NCI-H82 treated with DMSO at 0.1 percent for 48 hours (cell line): Measurements from ENCODE around the gene NFIA.

ENCODE experiments used
- DNase-seq: peaks from one replicate; lab custom pipeline; 2025; ENCODE audit not compliant: unreplicated experiment; lab: John Stamatoyannopoulos, UW

Gene NFIA

GRCh38 chr1:61083013-61083806, 849 bp downstream of the NFIA start:
- DNase-seq: no peak

GRCh38 chr1:61083807-61084440, 1.6 kb downstream of the NFIA start:
- DNase-seq: no peak

- DNase-seq: no peak
Measured at GRCh38 chr1:61084491-61085031, 2.2 kb downstream of the NFIA start.

GRCh38 chr1:61085206-61085982, 3.0 kb downstream of the NFIA start:
- no peak for DNase-seq

GRCh38 chr1:61085983-61086644, 3.8 kb downstream of the NFIA start:
- no peak for DNase-seq

- no peak for DNase-seq
Measured at GRCh38 chr1:61087571-61087970, 5.2 kb downstream of the NFIA start.

GRCh38 chr1:61088163-61088974, 6.0 kb downstream of the NFIA start:
- DNase-seq: no peak

- no peak for DNase-seq
Measured at GRCh38 chr1:61089338-61089737, 7.0 kb downstream of the NFIA start.

- no peak for DNase-seq
Measured at GRCh38 chr1:61089741-61090140, 7.4 kb downstream of the NFIA start.

- no peak for DNase-seq
Measured at GRCh38 chr1:61090546-61091202, 8.3 kb downstream of the NFIA start.

- no peak for DNase-seq
Measured at GRCh38 chr1:61091455-61091854, 9.1 kb downstream of the NFIA start.

GRCh38 chr1:61092642-61093041, 10.3 kb downstream of the NFIA start:
- DNase-seq: peak; percentile 23

- no peak for DNase-seq
Measured at GRCh38 chr1:61093525-61094137, 11.3 kb downstream of the NFIA start.

- DNase-seq: no peak
Measured at GRCh38 chr1:61094677-61095469, 12.5 kb downstream of the NFIA start.

GRCh38 chr1:61095470-61095812, 13.1 kb downstream of the NFIA start:
- no peak for DNase-seq

- no peak for DNase-seq
Measured at GRCh38 chr1:61097317-61097716, 15.0 kb downstream of the NFIA start.

- DNase-seq: no peak
Measured at GRCh38 chr1:61097722-61098121, 15.4 kb downstream of the NFIA start.

GRCh38 chr1:61098333-61098732, 16.0 kb downstream of the NFIA start:
- DNase-seq: no peak
